OCI-LY1 (cell line): ENCODE data around the gene TROAP.
"Not testable (repeated sequence)": the region's sequence is repeated elsewhere in the genome, so short reads cannot be mapped to it uniquely, and the experiment has no call there.

Experiments used
- H2AFZ ChIP-seq: fragments of 200-600 bp; sonication (generic), shearing (Covaris generic); 2 replicates; pipeline ENCODE4 v1.6.0; 2014; ENCODE audit warnings: antibody characterized with exemption, mild to moderate bottlenecking, low read length
- H3F3A ChIP-seq: fragments of 200-600 bp; sonication (generic), shearing (Covaris generic); 2 replicates; pipeline ENCODE4 v1.6.0; 2014; ENCODE audit warnings: mild to moderate bottlenecking, antibody characterized with exemption, low read length, moderate library complexity; ENCODE audit not compliant: insufficient read depth
- H3K27ac ChIP-seq: fragments of 200-600 bp; sonication (generic); 2 replicates; pipeline ENCODE4 v1.5.1; 2014; ENCODE audit warnings: low read length, mixed run types, mild to moderate bottlenecking, low read depth; ENCODE audit not compliant: poor library complexity, severe bottlenecking
- H3K27me3 ChIP-seq: fragments of 200-600 bp; sonication (generic); 2 replicates; pipeline ENCODE4 v1.6.0; 2014; ENCODE audit warnings: antibody characterized with exemption, mild to moderate bottlenecking, low read length, moderate library complexity; ENCODE audit not compliant: insufficient read depth
- H3K36me3 ChIP-seq: fragments of 200-600 bp; sonication (generic); 2 replicates; pipeline ENCODE4 v1.6.1; 2014; ENCODE audit warnings: mild to moderate bottlenecking, antibody characterized with exemption, low read length, moderate library complexity, mixed read lengths; ENCODE audit not compliant: insufficient read depth
- H3K4me1 ChIP-seq: fragments of 200-600 bp; sonication (generic); 2 replicates; pipeline ENCODE4 v1.5.1; 2014; ENCODE audit warnings: mild to moderate bottlenecking, low read length, moderate library complexity; ENCODE audit not compliant: insufficient read depth, severe bottlenecking
- H3K4me2 ChIP-seq: fragments of 200-600 bp; sonication (generic), shearing (Covaris generic); 2 replicates; pipeline ENCODE4 v1.6.1; 2014; ENCODE audit warnings: low read length
- H3K4me3 ChIP-seq: fragments of 200-600 bp; sonication (generic); 2 replicates; pipeline ENCODE4 v1.5.1; 2014; ENCODE audit warnings: low read length, low read depth, mild to moderate bottlenecking, mixed read lengths; ENCODE audit not compliant: poor library complexity, severe bottlenecking
- H3K79me2 ChIP-seq: fragments of 200-600 bp; shearing (Covaris generic); 2 replicates; pipeline ENCODE4 v1.6.1; 2016; ENCODE audit warnings: mixed run types, low read length, mixed read lengths; ENCODE audit not compliant: insufficient read depth
- H3K9ac ChIP-seq: fragments of 200-600 bp; sonication (generic), shearing (Covaris generic); 2 replicates; pipeline ENCODE4 v1.6.1; 2014; ENCODE audit warnings: mild to moderate bottlenecking, low read length, mixed read lengths
- H3K9me2 ChIP-seq: fragments of 200-600 bp; sonication (generic), shearing (Covaris generic); 2 replicates; pipeline ENCODE4 v1.6.1; 2014; ENCODE audit warnings: low read depth, mild to moderate bottlenecking, low read length, mixed read lengths
- H3K9me3 ChIP-seq: fragments of 200-600 bp; shearing (Covaris generic); 2 replicates; pipeline ENCODE4 v1.6.1; 2014; ENCODE audit warnings: low read length, mixed read lengths
- H4K20me1 ChIP-seq: fragments of 200-600 bp; sonication (generic), shearing (Covaris generic); 2 replicates; pipeline ENCODE4 v1.6.0; 2016; ENCODE audit warnings: mild to moderate bottlenecking, low read length; ENCODE audit not compliant: insufficient read depth
- CTCF ChIP-seq: fragments of 200-600 bp; sonication (generic), shearing (Covaris generic); IDR thresholded peaks from 2 replicates; pipeline ENCODE4 v1.5.1; 2017; ENCODE audit warnings: mild to moderate bottlenecking, antibody characterized with exemption, low read length, moderate library complexity, mixed read lengths
- EZH2 ChIP-seq: fragments of 200-600 bp; sonication (generic), shearing (Covaris generic); IDR thresholded peaks from 2 replicates; pipeline ENCODE4 v1.8.0; 2017; ENCODE audit warnings: borderline replicate concordance, mixed run types, mild to moderate bottlenecking, antibody characterized with exemption, low read length, moderate library complexity, mixed read lengths

The TROAP gene

DNA sequence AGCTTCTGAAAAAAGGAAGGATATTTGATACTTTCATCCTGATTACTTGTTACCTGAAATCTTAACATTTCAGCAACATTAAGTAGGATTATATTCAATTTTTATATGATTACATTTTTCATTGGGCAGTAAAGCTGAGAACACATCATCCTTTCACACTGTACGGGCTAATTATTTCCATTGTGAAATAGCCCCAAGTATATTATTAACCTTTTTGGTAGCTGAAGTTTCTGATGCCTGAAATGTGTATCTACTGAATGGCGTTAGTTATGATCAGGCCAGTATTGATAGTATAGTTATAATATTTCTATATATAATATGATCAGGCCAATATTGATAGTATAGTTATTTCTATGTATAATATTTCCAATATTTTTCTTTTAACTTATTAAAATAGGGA lies 54.3 kb downstream of the TROAP start:
- Histone ChIP-seq H3K4me1 (peaks cover 3% of the 10 kb centered on the region), H3K9me3 (no peaks in the 10 kb centered on the region), H3K9ac (no peak overlapping the region), H3F3A (no peaks in the 10 kb centered on the region), H3K79me2 (peaks cover 42% of the 10 kb centered on the region), H3K36me3 (0 out of 2 replicates have a peak, but pooled peaks cover 3% of the 10 kb centered on the region), H3K27ac (no peak overlapping the region), H3K27me3 (no peaks in the 10 kb centered on the region), H3K4me2 (no peak overlapping the region), H3K4me3 (no peak overlapping the region), H4K20me1 (no peaks in the 10 kb centered on the region), H3K9me2 (no peaks in the 10 kb centered on the region), H2AFZ (no peak overlapping the region)
- TF ChIP-seq EZH2 (no peak), CTCF (no peak)

GRCh38 chr12:49380184-49380583 lies 57.1 kb downstream of the TROAP start:
- not testable (repeated sequence) for H3K36me3 ChIP-seq, H3K9me2 ChIP-seq, H4K20me1 ChIP-seq, H2AFZ ChIP-seq, H3K9me3 ChIP-seq, H3F3A ChIP-seq, H3K4me1 ChIP-seq, H3K9ac ChIP-seq, H3K27ac ChIP-seq, H3K27me3 ChIP-seq, H3K4me2 ChIP-seq, H3K4me3 ChIP-seq
- H3K79me2 ChIP-seq: peaks cover 54% of the 10 kb centered on the region
